Activated CD8-positive, alpha-beta memory T cell treated with anti-CD3 and anti-CD28 coated beads, Interleukin-2, amount 50 U/mL, for 1 hour (primary cell): ENCODE measurements around the gene SELENOK.

Experiments
- DNase-seq: peaks from one replicate; pipeline ENCODE4 v3.0.0-alpha.2; 2020; ENCODE audit errors: extremely low read depth

Gene SELENOK

GRCh38 chr3:53883008-53883407 is 8.7 kb downstream of the SELENOK start:
- DNase-seq: no peak

GRCh38 chr3:53881691-53882593 is 9.7 kb downstream of the SELENOK start, which contains the start of gene ACTR8:
Gene ACTR8 (minus strand): TSS chr3:53882152. CDS start chr3:53882101, 51 bp downstream.
- peak; percentile 54 for DNase-seq

GRCh38 chr3:53880396-53881345 is 11.0 kb downstream of the SELENOK start:
- DNase-seq: no peak

- DNase-seq: no peak
These were observed 25.7 kb downstream of the SELENOK start for GRCh38 chr3:53865732-53866499.

- no peak for DNase-seq
These were observed 28.5 kb downstream of the SELENOK start for GRCh38 chr3:53863145-53863544.

GRCh38 chr3:53862241-53862640 is 29.4 kb downstream of the SELENOK start:
- DNase-seq: no peak

GRCh38 chr3:53860196-53860595 is 31.5 kb downstream of the SELENOK start:
- DNase-seq: no peak

GRCh38 chr3:53859178-53859577 is 32.5 kb downstream of the SELENOK start:
- DNase-seq: no peak

GRCh38 chr3:53858096-53858741 is 33.4 kb downstream of the SELENOK start:
- DNase-seq: no peak

GRCh38 chr3:53856964-53857363 is 34.7 kb downstream of the SELENOK start:
- DNase-seq: no peak

- no peak for DNase-seq
These were observed 40.8 kb downstream of the SELENOK start for GRCh38 chr3:53850895-53851294.

- DNase-seq: no peak
These were observed 41.7 kb downstream of the SELENOK start for GRCh38 chr3:53849916-53850315.

- no peak for DNase-seq
These were observed 44.9 kb downstream of the SELENOK start for GRCh38 chr3:53846851-53847155.

- no peak for DNase-seq
These were observed 45.4 kb downstream of the SELENOK start, which contains the start of the genes CHDH and IL17RB for GRCh38 chr3:53846134-53846850. Gene CHDH (minus strand): TSS chr3:53846419. CDS start chr3:53824008, 22,411 bp downstream. Gene IL17RB (plus strand): TSS chr3:53846568. CDS start chr3:53846589, 21 bp downstream.

- no peak for DNase-seq
These were observed 45.9 kb downstream of the SELENOK start for GRCh38 chr3:53845881-53846133.

- DNase-seq: no peak
These were observed 46.4 kb downstream of the SELENOK start for GRCh38 chr3:53845103-53845880.

GRCh38 chr3:53844262-53845102 is 47.2 kb downstream of the SELENOK start:
- DNase-seq: no peak

- no peak for DNase-seq
These were observed 48.2 kb downstream of the SELENOK start for GRCh38 chr3:53843195-53844177.
